HG02678 (cell line): Measurements from ENCODE around the gene CCL18.
"Not testable (repeated sequence)": the region's sequence is repeated elsewhere in the genome, so short reads cannot be mapped to it uniquely, and the experiment has no call there.

Experiments
- ATAC-seq: cut with Tn5 transposase; IDR thresholded peaks from one replicate; pipeline ENCODE4 v1.9.1; 2021; ENCODE audit warnings: mild to moderate bottlenecking, moderate library complexity; ENCODE audit not compliant: unreplicated experiment

Gene CCL18, protein sequence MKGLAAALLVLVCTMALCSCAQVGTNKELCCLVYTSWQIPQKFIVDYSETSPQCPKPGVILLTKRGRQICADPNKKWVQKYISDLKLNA

GRCh38 chr17:36063786-36064541 lies at the start of gene CCL18:
TSS of gene CCL18 (plus strand) at chr17:36064272. CDS start at chr17:36064343, 71 bp downstream.
- ATAC-seq: no peak

DNA sequence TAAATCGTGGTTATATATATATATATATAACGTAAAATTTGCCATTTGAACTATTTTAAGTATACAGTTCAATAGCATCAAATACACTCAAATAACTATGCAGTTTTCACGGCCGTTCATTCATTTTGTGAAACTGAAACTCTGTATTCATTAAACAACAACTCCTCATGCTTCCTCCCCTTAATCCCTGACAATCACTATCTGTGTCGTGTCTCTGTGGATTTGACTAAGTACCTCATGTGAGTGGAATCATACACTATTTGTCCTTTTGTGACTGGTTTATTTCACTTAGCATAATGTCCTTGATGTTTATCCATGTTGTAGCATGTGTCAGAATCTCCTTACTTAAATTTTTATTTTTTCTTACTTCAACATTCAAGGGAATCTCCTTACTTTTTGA lies 49.1 kb upstream of the CCL18 start:
- no peak for ATAC-seq

- not testable (repeated sequence) for ATAC-seq
Measured at GRCh38 chr17:36015895-36016294, 48.2 kb upstream of the CCL18 start.

GRCh38 chr17:36016555-36016954 lies 47.5 kb upstream of the CCL18 start:
- no peak for ATAC-seq

GRCh38 chr17:36017799-36018198 lies 46.3 kb upstream of the CCL18 start, which contains the start of gene CCL23:
TSS of gene CCL23 (minus strand) at chr17:36017972. CDS start at chr17:36017897, 75 bp downstream.
- ATAC-seq: no peak

DNA sequence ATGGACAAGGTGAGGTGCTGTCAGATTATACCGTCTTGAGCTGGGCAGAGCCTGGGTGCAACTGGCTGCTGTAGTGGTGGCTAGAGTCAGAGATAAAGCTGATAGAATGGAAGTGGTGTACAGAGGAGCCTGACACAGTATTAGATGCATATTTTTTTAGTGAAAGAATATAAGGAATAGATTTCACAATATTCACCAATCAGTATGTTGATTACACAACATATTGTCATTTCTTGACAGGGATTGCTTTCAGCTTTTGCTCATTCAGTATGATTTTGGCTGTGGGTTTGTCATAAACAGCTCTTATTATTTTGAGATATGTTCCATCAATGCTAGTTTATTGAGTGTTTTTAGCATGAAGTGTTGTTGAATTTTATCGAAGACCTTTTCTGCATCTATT lies 44.6 kb upstream of the CCL18 start:
- no peak for ATAC-seq

- no peak for ATAC-seq
Measured at GRCh38 chr17:36024106-36024869, 39.8 kb upstream of the CCL18 start.

DNA sequence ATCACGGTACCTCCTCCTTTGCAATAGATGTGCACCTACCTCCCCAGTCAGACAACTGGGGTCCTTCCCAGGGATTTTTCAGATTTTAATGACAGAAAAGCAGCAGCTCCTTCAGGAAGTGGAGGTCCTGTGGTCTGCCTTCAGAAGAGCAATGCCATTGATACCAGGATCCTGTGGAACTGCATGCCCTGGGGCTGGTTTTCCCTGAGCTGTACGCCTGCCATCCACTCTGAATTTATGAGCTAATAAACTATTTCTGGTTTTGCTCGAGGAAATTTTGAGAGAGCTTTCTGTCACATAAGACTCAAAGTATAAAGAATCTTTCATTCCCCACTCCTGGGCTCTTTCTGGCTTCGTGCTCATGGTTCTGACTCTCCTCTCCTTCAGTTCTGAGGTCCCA lies 36.3 kb upstream of the CCL18 start:
- ATAC-seq: no peak

GRCh38 chr17:36030956-36031355 lies 33.1 kb upstream of the CCL18 start:
- no peak for ATAC-seq

DNA sequence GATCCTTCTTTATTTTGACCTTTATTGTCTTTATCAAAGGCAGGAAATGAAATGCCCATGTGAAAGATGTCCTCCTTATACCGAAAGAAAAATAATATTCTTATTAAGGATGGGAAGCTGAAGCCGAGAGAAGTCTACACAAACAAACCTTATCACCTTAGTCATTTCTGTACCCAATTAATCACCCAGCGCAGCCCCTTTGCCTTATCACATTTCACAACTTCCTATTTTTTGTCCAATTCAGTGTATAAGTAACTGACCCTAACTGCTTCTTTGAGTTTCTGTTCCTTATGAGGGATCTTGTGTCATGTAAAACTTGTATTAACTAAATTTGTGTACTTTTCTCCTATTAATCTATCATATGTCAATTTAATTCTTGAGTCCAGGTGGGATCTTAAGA lies 29.9 kb upstream of the CCL18 start:
- ATAC-seq: no peak

DNA sequence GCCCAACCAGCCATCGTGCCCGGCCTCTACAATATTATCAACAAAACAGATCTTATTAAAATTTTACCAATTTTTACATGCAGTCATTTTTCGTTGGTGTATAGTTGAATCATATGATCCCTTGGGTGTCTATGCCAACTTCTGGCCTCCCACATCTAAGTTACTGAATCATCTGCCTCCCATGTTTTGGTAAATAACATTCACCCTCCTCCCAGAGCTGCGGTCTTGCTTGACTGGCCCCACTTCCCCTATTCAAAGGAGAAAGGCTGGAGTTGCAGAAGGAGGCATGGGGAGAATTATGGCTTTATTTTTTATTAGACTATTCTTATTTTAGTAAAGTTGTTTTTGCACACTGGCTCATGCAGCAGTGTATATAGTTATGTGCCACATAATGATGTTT lies 27.8 kb upstream of the CCL18 start:
- ATAC-seq: no peak

GRCh38 chr17:36048066-36048465 lies 16.0 kb upstream of the CCL18 start:
- no peak for ATAC-seq

GRCh38 chr17:36049643-36050042 lies 14.4 kb upstream of the CCL18 start:
- ATAC-seq: no peak

DNA sequence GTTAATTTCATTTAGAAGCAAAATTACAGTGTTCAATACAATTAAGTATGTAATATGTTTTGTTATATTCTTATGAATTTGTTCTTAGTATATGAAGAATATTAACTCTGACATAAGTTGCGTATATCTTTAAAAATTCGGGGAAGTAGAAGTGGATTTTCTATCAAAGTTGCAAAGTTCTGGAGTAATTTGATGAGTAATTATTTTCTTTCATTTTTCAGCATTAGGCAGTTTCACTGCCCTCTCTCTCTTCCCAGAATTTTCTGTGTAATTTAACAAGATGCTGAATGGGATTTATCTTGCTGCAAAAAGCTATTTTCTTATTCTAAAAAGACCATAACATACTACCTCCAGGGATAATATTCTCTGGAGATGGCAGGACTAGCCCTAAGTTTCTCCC lies 8.9 kb upstream of the CCL18 start:
- ATAC-seq: no peak

GRCh38 chr17:36055921-36056520 lies 8.1 kb upstream of the CCL18 start:
- no peak for ATAC-seq

DNA sequence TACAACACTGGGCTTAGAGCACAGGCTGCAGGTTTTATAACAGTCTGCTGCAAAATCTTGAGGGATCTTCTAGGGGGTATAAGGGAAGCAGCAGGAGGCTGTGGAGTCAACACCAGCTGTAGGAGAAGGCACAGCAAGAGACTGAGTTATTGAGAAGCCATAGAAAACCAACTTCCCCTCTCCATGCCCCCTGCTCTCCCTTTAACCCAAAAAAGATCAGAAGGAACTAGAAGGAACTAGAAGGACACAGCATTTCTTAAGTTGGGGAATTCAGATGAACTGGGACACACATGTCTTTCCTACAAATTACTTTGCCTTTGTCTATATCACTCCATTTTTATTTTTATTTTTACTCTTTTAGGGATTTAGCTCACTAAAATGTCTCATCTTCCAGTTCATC lies 6.2 kb upstream of the CCL18 start:
- no peak for ATAC-seq

GRCh38 chr17:36059406-36059805 lies 4.7 kb upstream of the CCL18 start:
- ATAC-seq: no peak

- no peak for ATAC-seq
Measured at GRCh38 chr17:36060816-36061215, 3.3 kb upstream of the CCL18 start.

DNA sequence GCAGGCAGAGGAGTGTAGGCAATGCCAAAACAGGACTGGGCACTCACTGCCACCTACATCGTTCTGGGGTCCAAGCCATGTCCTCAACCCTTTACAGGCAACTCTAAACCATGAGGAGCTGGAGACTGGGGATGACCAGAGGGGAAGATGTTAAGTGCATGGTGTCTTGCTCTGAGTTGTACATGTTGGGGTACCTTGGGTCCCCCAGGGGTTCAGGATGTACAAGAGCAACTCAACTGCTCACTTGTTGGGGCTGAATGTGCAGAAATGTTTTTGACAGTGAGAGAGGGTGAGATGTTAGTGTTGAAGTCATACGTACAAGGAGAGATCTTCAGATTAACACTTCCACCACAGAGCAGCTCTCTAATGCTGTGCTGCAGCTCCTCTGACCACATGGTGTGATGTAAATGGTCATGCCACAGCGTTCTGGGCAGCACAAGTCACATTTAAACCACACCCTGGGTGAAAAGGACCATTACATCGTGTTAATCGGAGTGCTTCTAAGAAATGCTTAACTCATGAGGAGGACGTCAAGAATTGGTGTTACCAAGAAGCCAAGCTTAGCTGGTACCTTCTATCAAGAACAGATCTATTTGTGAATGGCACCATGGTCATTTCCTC lies 2.4 kb downstream of the CCL18 start:
- no peak for ATAC-seq

- ATAC-seq: no peak
Measured at GRCh38 chr17:36068524-36068923, 4.5 kb downstream of the CCL18 start.

GRCh38 chr17:36069136-36069535 lies 5.1 kb downstream of the CCL18 start:
- no peak for ATAC-seq
